Endothelial cell (in vitro differentiated cells): Measurements from ENCODE around the gene GBA2. TPM values are rescaled to one million over a fixed set of nuclear protein-coding genes. Genes with fewer than 3 reads are reported as not detected.

Experiments used
- DNase-seq: peaks from one replicate; pipeline ENCODE4 v3.0.0; 2021; ENCODE audit warnings: low spot score
- H3K27ac Mint-ChIP-seq: one replicate; pipeline ENCODE4 v1.8.0; 2021; ENCODE audit warnings: mixed read lengths, inconsistent platforms; ENCODE audit not compliant: unreplicated experiment
- H3K27me3 Mint-ChIP-seq: one replicate; pipeline ENCODE4 v1.8.0; 2021; ENCODE audit warnings: mild to moderate bottlenecking, moderate library complexity, mixed read lengths, inconsistent platforms; ENCODE audit not compliant: unreplicated experiment
- H3K36me3 Mint-ChIP-seq: one replicate; pipeline ENCODE4 v1.8.0; 2021; ENCODE audit warnings: mild to moderate bottlenecking, low read depth, mixed read lengths, inconsistent platforms; ENCODE audit not compliant: unreplicated experiment
- H3K4me1 Mint-ChIP-seq: one replicate; pipeline ENCODE4 v1.8.0; 2021; ENCODE audit warnings: mild to moderate bottlenecking, mixed read lengths, inconsistent platforms; ENCODE audit not compliant: unreplicated experiment
- H3K4me3 Mint-ChIP-seq: one replicate; pipeline ENCODE4 v1.8.0; 2021; ENCODE audit warnings: mild to moderate bottlenecking, mixed read lengths, inconsistent platforms; ENCODE audit not compliant: unreplicated experiment
- H3K9me3 Mint-ChIP-seq: one replicate; pipeline ENCODE4 v1.8.0; 2021; ENCODE audit warnings: mixed read lengths, inconsistent platforms; ENCODE audit not compliant: unreplicated experiment
- total RNA-seq: library from RNA; stranded (reverse); fragmentation: NEBNext Ultra II Directional; extraction: Animal tissue kit (Norgen Biotek cat#: 25700); gene quantifications from one replicate; pipeline ENCODE4 v1.2.1, GENCODE V29; 2021; ENCODE audit not compliant: unreplicated experiment
- TF ChIP-seq, protein P1 (sequence below): fragments of 200-600 bp; sonication (generic); IDR thresholded peaks from one replicate; pipeline ENCODE4 v1.5.0; 2021; ENCODE audit warnings: antibody characterized with exemption; ENCODE audit not compliant: unreplicated experiment

Gene GBA2
- total RNA-seq, 1 donor from 2014 or later, result 200 TPM

GRCh38 chr9:35767458-35767857, 18.4 kb upstream of the GBA2 start:
- H3K27ac Mint-ChIP-seq, result no peak overlapping the region
- no peak overlapping the region for H3K4me3 Mint-ChIP-seq
- no peaks in the 10 kb centered on the region for H3K9me3 Mint-ChIP-seq
- TF ChIP-seq, protein P1, sequence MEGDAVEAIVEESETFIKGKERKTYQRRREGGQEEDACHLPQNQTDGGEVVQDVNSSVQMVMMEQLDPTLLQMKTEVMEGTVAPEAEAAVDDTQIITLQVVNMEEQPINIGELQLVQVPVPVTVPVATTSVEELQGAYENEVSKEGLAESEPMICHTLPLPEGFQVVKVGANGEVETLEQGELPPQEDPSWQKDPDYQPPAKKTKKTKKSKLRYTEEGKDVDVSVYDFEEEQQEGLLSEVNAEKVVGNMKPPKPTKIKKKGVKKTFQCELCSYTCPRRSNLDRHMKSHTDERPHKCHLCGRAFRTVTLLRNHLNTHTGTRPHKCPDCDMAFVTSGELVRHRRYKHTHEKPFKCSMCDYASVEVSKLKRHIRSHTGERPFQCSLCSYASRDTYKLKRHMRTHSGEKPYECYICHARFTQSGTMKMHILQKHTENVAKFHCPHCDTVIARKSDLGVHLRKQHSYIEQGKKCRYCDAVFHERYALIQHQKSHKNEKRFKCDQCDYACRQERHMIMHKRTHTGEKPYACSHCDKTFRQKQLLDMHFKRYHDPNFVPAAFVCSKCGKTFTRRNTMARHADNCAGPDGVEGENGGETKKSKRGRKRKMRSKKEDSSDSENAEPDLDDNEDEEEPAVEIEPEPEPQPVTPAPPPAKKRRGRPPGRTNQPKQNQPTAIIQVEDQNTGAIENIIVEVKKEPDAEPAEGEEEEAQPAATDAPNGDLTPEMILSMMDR, result no peak
- DNase-seq, result no peak
- H3K36me3 Mint-ChIP-seq, result no peaks in the 10 kb centered on the region
- no peaks in the 10 kb centered on the region for H3K4me1 Mint-ChIP-seq
- peaks cover 6% of the 10 kb centered on the region for H3K27me3 Mint-ChIP-seq

- DNase-seq, result no peak
- H3K36me3 Mint-ChIP-seq, result no peaks in the 10 kb centered on the region
- TF ChIP-seq, protein P1, result no peak
- H3K4me3 Mint-ChIP-seq, result no peak overlapping the region
- peaks cover 6% of the 10 kb centered on the region for H3K27me3 Mint-ChIP-seq
- peaks cover 2% of the 10 kb centered on the region for H3K4me1 Mint-ChIP-seq
- H3K9me3 Mint-ChIP-seq, result no peaks in the 10 kb centered on the region
- no peak overlapping the region for H3K27ac Mint-ChIP-seq
These were observed 18.0 kb upstream of the GBA2 start for GRCh38 chr9:35766997-35767396.

GRCh38 chr9:35763803-35764202, 14.8 kb upstream of the GBA2 start:
- no peak for DNase-seq
- TF ChIP-seq, protein P1, result no peak
- no peaks in the 10 kb centered on the region for H3K9me3 Mint-ChIP-seq
- H3K36me3 Mint-ChIP-seq, result no peaks in the 10 kb centered on the region
- peaks cover 26% of the 10 kb centered on the region for H3K4me1 Mint-ChIP-seq
- H3K27me3 Mint-ChIP-seq, result peaks cover 8% of the 10 kb centered on the region
- H3K27ac Mint-ChIP-seq, result no peak overlapping the region
- no peak overlapping the region for H3K4me3 Mint-ChIP-seq

DNA sequence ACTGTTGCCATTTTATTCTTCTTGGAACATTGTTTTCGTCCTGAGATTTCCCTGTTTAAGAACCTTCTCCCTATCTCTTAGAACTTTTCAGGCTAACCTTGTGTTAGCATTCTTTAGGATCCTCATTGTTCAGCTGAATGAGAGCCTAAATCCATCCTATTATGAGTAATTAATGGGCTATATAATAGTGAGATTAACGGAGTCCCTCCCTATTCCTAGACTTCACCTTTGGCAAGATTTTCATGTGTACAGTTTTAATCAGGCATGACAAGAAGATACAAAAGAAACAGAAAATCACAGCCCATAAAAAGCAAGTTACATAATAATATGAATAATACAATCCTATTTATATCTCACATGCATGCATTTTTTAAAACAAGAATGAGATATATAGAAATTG, 14.2 kb upstream of the GBA2 start:
- peaks cover 32% of the 10 kb centered on the region for H3K4me1 Mint-ChIP-seq
- H3K27me3 Mint-ChIP-seq, result peaks cover 7% of the 10 kb centered on the region
- no peak for DNase-seq
- H3K9me3 Mint-ChIP-seq, result no peaks in the 10 kb centered on the region
- H3K27ac Mint-ChIP-seq, result no peak overlapping the region
- H3K36me3 Mint-ChIP-seq, result no peaks in the 10 kb centered on the region
- no peak overlapping the region for H3K4me3 Mint-ChIP-seq
- TF ChIP-seq, protein P1, result no peak

GRCh38 chr9:35760651-35761050, 11.6 kb upstream of the GBA2 start:
- H3K9me3 Mint-ChIP-seq, result no peaks in the 10 kb centered on the region
- peaks cover 51% of the 10 kb centered on the region for H3K4me1 Mint-ChIP-seq
- peak; percentile 28 for DNase-seq
- peaks cover 5% of the 10 kb centered on the region for H3K36me3 Mint-ChIP-seq
- TF ChIP-seq, protein P1, result no peak
- H3K27ac Mint-ChIP-seq, result peak overlapping the region; percentile 91
- H3K4me3 Mint-ChIP-seq, result peak overlapping the region; percentile 54
- peaks cover 19% of the 10 kb centered on the region for H3K27me3 Mint-ChIP-seq
